Measurements from ENCODE around the gene ARHGAP4. TPM values are rescaled to one million over a fixed set of nuclear protein-coding genes. Genes with fewer than 3 reads are reported as not detected.

The ARHGAP4 gene
- total and polyA plus RNA-seq, 2 donors from 2014 or later, result 38.3 to 73.0 TPM

DNA sequence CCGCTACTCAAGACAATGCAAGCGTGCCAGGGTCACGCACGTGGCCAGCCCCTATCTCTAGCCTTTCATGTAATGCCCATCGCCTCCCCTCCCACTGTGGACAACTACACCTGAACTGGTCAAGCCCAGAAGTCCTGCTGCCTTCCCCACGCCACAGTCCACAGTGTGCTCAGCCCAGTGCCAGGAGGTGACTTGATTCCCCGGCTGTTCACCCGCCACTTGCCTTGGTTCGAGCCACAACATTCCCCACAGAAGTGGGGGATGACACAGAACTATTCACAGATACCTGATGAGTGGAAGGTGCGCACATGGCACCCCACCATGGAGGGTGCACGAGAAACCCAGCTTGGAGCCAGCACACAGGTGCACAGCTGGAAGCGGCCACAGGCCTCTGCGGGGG, 6.8 kb downstream of the ARHGAP4 start:
- no peak for DNase-seq
- Histone ChIP-seq H3K36me3 (ENCODE audit: control insufficient read depth in 2 of 3, insufficient read depth in 3 of 3, low read length in 3 of 3) (no peaks in the 10 kb centered on the region), H3K4me1 (ENCODE audit: control insufficient read depth in 2 of 3, insufficient read depth in 2 of 3, low read depth in 1 of 3, low read length in 3 of 3) (peaks cover 0 to 11% (median 0%) of the 10 kb centered on the region in 3 donors), H3K27ac (ENCODE audit: low read depth in 2 of 2, low read length in 2 of 2) (no peak overlapping the region), H3K9me3 (ENCODE audit: control insufficient read depth in 2 of 3, insufficient read depth in 1 of 3, low read length in 3 of 3) (no peaks in the 10 kb centered on the region), H3K9ac (ENCODE audit: low read length in 3 of 3) (no peak overlapping the region), H3K27me3 (ENCODE audit: control insufficient read depth, insufficient read depth, low read length) (no peaks in the 10 kb centered on the region), H3K4me3 (ENCODE audit: low read length in 3 of 3) (no peak overlapping the region)
- FAIRE-seq, result no peak
- TF ChIP-seq, protein P1, sequence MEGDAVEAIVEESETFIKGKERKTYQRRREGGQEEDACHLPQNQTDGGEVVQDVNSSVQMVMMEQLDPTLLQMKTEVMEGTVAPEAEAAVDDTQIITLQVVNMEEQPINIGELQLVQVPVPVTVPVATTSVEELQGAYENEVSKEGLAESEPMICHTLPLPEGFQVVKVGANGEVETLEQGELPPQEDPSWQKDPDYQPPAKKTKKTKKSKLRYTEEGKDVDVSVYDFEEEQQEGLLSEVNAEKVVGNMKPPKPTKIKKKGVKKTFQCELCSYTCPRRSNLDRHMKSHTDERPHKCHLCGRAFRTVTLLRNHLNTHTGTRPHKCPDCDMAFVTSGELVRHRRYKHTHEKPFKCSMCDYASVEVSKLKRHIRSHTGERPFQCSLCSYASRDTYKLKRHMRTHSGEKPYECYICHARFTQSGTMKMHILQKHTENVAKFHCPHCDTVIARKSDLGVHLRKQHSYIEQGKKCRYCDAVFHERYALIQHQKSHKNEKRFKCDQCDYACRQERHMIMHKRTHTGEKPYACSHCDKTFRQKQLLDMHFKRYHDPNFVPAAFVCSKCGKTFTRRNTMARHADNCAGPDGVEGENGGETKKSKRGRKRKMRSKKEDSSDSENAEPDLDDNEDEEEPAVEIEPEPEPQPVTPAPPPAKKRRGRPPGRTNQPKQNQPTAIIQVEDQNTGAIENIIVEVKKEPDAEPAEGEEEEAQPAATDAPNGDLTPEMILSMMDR (IDR thresholded peaks at IDR 0.05; ENCODE audit: borderline replicate concordance, extremely low read depth, insufficient read depth), result no peak
- intact Hi-C loops (cut with DNase I), result no loop called here

DNA sequence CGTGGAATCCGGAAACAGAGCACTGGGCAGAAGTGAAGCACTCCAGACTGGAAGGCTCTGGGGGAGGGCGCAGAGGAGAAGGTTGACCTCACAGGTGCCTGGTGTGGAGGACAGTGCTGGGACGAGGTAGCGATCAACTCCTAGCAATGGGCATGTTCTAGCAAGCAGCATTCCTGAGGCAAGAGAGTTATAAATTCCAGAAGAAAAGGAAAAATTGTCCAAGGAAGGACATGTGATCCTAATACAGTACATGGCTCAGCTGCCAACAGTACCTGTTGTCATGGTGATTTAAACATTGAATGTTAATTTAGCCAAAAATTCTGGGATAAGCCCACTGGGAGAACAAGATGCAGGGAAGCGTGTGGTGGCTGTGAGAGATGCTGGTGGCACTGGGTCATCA, 8.2 kb downstream of the ARHGAP4 start:
- no peak for FAIRE-seq
- Histone ChIP-seq H3K27me3 (ENCODE audit: control insufficient read depth, insufficient read depth, low read length) (no peaks in the 10 kb centered on the region), H3K36me3 (ENCODE audit: control insufficient read depth in 2 of 3, insufficient read depth in 3 of 3, low read length in 3 of 3) (no peaks in the 10 kb centered on the region), H3K4me1 (ENCODE audit: control insufficient read depth in 2 of 3, insufficient read depth in 2 of 3, low read depth in 1 of 3, low read length in 3 of 3) (peaks cover 0 to 4% (median 0%) of the 10 kb centered on the region in 3 donors), H3K9ac (ENCODE audit: low read length in 3 of 3) (no peak overlapping the region), H3K9me3 (ENCODE audit: control insufficient read depth in 2 of 3, insufficient read depth in 1 of 3, low read length in 3 of 3) (no peaks in the 10 kb centered on the region), H3K27ac (ENCODE audit: low read depth in 2 of 2, low read length in 2 of 2) (no peak overlapping the region), H3K4me3 (ENCODE audit: low read length in 3 of 3) (no peak overlapping the region)
- TF ChIP-seq, protein P1 (IDR thresholded peaks at IDR 0.05; ENCODE audit: borderline replicate concordance, extremely low read depth, insufficient read depth), result no peak
- DNase-seq, result no peak
- intact Hi-C loops (cut with DNase I), result no loop called here

DNA sequence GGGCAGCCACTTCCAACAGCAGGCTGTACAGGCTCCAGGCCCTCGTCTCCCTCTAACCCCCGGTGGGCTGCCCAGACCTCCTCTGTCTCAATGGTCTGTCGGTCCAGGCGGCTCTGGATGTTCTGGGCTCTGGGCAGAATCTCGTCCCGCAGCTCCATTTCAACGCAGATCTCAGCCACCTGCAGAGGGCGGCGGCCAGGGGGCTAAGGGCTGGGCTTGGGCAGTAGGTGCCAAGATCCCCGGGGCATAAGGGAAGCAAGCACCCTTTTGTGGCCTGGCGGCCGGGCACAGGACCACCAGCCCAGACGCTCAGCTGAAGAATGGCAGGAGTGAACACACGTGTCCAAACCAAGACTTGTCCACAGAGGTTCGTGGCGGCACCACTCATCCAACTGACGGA, 12.4 kb downstream of the ARHGAP4 start:
- DNase-seq (no peak), FAIRE-seq (no peak)
- Histone ChIP-seq H3K9me3 (ENCODE audit: control insufficient read depth in 2 of 3, insufficient read depth in 1 of 3, low read length in 3 of 3) (no peaks in the 10 kb centered on the region), H3K36me3 (ENCODE audit: control insufficient read depth in 2 of 3, insufficient read depth in 3 of 3, low read length in 3 of 3) (no peaks in the 10 kb centered on the region), H3K4me3 (ENCODE audit: low read length in 3 of 3) (no peak overlapping the region), H3K4me1 (ENCODE audit: control insufficient read depth in 2 of 3, insufficient read depth in 2 of 3, low read depth in 1 of 3, low read length in 3 of 3) (no peaks in the 10 kb centered on the region), H3K27me3 (ENCODE audit: control insufficient read depth, insufficient read depth, low read length) (no peaks in the 10 kb centered on the region), H3K9ac (ENCODE audit: low read length in 3 of 3) (no peak overlapping the region), H3K27ac (ENCODE audit: low read depth in 2 of 2, low read length in 2 of 2) (no peak overlapping the region)
- intact Hi-C loops (cut with DNase I), result no loop called here
- TF ChIP-seq, protein P1 (IDR thresholded peaks at IDR 0.05; ENCODE audit: borderline replicate concordance, extremely low read depth, insufficient read depth), result no peak

- no peaks in the 10 kb centered on the region for H3K27me3 ChIP-seq (ENCODE audit: control insufficient read depth, insufficient read depth, low read length)
- TF ChIP-seq, protein P1 (IDR thresholded peaks at IDR 0.05; ENCODE audit: borderline replicate concordance, extremely low read depth, insufficient read depth), result no peak
- DNase-seq (no peak), FAIRE-seq (no peak)
- intact Hi-C loops (cut with DNase I), result no loop called here
- H3K4me1 ChIP-seq (ENCODE audit: control insufficient read depth in 2 of 3, insufficient read depth in 2 of 3, low read depth in 1 of 3, low read length in 3 of 3), result no peaks in the 10 kb centered on the region
- no peak overlapping the region for H3K9ac ChIP-seq (ENCODE audit: low read length in 3 of 3)
- H3K36me3 ChIP-seq (ENCODE audit: control insufficient read depth in 2 of 3, insufficient read depth in 3 of 3, low read length in 3 of 3), result no peaks in the 10 kb centered on the region
- no peak overlapping the region for H3K27ac ChIP-seq (ENCODE audit: low read depth in 2 of 2, low read length in 2 of 2)
- no peaks in the 10 kb centered on the region for H3K9me3 ChIP-seq (ENCODE audit: control insufficient read depth in 2 of 3, insufficient read depth in 1 of 3, low read length in 3 of 3)
- H3K4me3 ChIP-seq (ENCODE audit: low read length in 3 of 3), result no peak overlapping the region
Measured at GRCh38 chrX:153913211-153913610, 12.9 kb downstream of the ARHGAP4 start.

All from kidney (tissue), 14 donors.